Heart left ventricle (tissue), 13 donors: ENCODE measurements around the gene NTM.

Source experiments
- CTCF ChIP-seq, 12 donors: fragments of 200-600 bp; sonication (generic) in 4 of 12; IDR thresholded peaks; one replicate each; pipeline versions ENCODE4 v1.5.0 to v1.8.0; 2018 to 2022; ENCODE audit warnings: antibody characterized with exemption in 12 of 12, mild to moderate bottlenecking in 5 of 12
- POLR2A ChIP-seq, 2 donors: fragments of 450-650 bp; IDR thresholded peaks; one replicate each; pipeline ENCODE4 v1.6.1; 2017; ENCODE audit warnings: antibody characterized with exemption in 2 of 2, mild to moderate bottlenecking in 2 of 2, moderate library complexity in 2 of 2
- donor health status: ischemic (EF 13 %, LVEDD 7.1; RV severe dilation, severe dysfunction).
- donor health status: DM: no; HTN: yes; CAD: no.
- donor health status: DM: no; HTN: no; CAD: no.
- donor health status: ischemic (EF 25% LVEDD 6.9; RV normal size, moderate dysfunction).
- donor health status: ischemic (EF 25% LVEDD 5.7; RV mildly dilated, moderate dysfunction).
- donor health status: ischemic (EF 35%, LVEDD 5.7; RV mildly dilated, moderate dysfunction).
- donor health status: nonischemic (EF 11% LVEDD 7.7; RV severe dilation, severe dysfunction).
- donor health status: DM: yes; HTN: yes; CAD: no.
- donor health status: PGD.
- donor health status: ischemic (EF 29% LVEDD 5.4; RV normal size, mild dysfunction).
- donor health status: nonischemic (EF 23%, LVEDD 6.1; RV moderate dilation, normal function).

- no peak for TF ChIP-seq POLR2A (IDR thresholded peaks at IDR 0.05)
- no peak for TF ChIP-seq CTCF (IDR thresholded peaks at IDR 0.05)
Observed at GRCh38 chr11:131677828-131678470, 307.5 kb downstream of the NTM start.
